K562 (cell line): Measurements from ENCODE around the gene MAML3. TPM values are rescaled to one million over a fixed set of nuclear protein-coding genes. Genes with fewer than 3 reads are reported as not detected.

Source experiments
- ATAC-seq: fragments of 200-7000 bp; cut with Tn5 transposase; 3 replicates; pipeline ENCODE4 v1.9.1; 2020; ENCODE audit warnings: moderate library complexity
- BruUV-seq: library from RNA; stranded (reverse); fragments of 400-500 nt; replicated peaks from 2 replicates; lab custom pipeline; 2021; lab: Mats Ljungman, UMichigan
- CTCF ChIA-PET: fragments of 300-600 bp; formaldehyde crosslinking; extraction: SDS; loops from one replicate; lab custom pipeline; 2021; ENCODE audit warnings: low intra/inter-chr PET ratio; lab: Yijun Ruan, JAX
- POLR2A ChIA-PET: fragments of 300-600, 350-650 bp; sonication (Branson Sonifier 250); formaldehyde crosslinking; extraction: SDS; loops from one replicate; lab custom pipeline; 2021; ENCODE audit warnings: antibody characterized with exemption, inconsistent platforms; lab: Yijun Ruan, JAX
- DNase-seq, 4 experiments: peaks; one replicate each; pipeline versions ENCODE4 v3.0.0 to v3.0.0-alpha.2; 2011 to 2018; ENCODE audit warnings: low spot score in 3 of 4, mixed read lengths in 3 of 4; ENCODE audit errors: extremely low read depth in 1 of 4
- FAIRE-seq: peaks from 2 replicates; lab custom pipeline; 2011; peaks lifted over from hg19 to GRCh38; lab: Jason Lieb, UNC
- H2AFZ ChIP-seq: 2 replicates; pipeline ENCODE4 v1.6.0; 2011; ENCODE audit warnings: low read depth, low read length, control low read depth, inconsistent platforms
- H3K27ac ChIP-seq: fragments of 200-600 bp; 3 replicates; pipeline ENCODE4 v1.8.0; 2011; ENCODE audit warnings: low read depth, mild to moderate bottlenecking, control low read depth, inconsistent platforms, low read length, moderate library complexity, mixed read lengths; ENCODE audit errors: extremely low read depth
- H3K27me3 ChIP-seq, 2 experiments: fragments of 300-600 bp in 1 of 2; 2 replicates in 1 of 2; 3 replicates in 1 of 2; pipeline versions ENCODE4 v1.6.0 to v1.8.0; 2011; ENCODE audit warnings: inconsistent platforms in 2 of 2, low read length in 2 of 2, mild to moderate bottlenecking in 1 of 2, mixed read lengths in 1 of 2, moderate library complexity in 1 of 2; ENCODE audit not compliant: control insufficient read depth in 2 of 2, insufficient read depth in 2 of 2
- H3K36me3 ChIP-seq: fragments of 300-600 bp; 3 replicates; pipeline ENCODE4 v1.8.0; 2011; ENCODE audit warnings: mild to moderate bottlenecking, low read length, inconsistent platforms; ENCODE audit not compliant: control insufficient read depth, insufficient read depth
- H3K4me1 ChIP-seq, 2 experiments: fragments of 200-600 bp in 1 of 2; replicated peaks in 1 of 2; 2 replicates in 1 of 2; 3 replicates in 1 of 2; pipeline versions ENCODE4 v1.5.1 to v1.8.0; 2011; ENCODE audit warnings: inconsistent platforms in 2 of 2, low read length in 2 of 2, mild to moderate bottlenecking in 1 of 2, mixed read lengths in 1 of 2, moderate library complexity in 1 of 2; ENCODE audit not compliant: control insufficient read depth in 2 of 2, insufficient read depth in 2 of 2
- H3K4me2 ChIP-seq: 2 replicates; pipeline ENCODE4 v1.6.1; 2011; ENCODE audit warnings: low read length, control low read depth, inconsistent platforms, mixed read lengths; ENCODE audit not compliant: insufficient read depth
- H3K4me3 ChIP-seq: fragments of 200-600 bp; sonication (generic), shearing (Covaris generic); 2 replicates; pipeline ENCODE4 v1.5.1; 2016; ENCODE audit warnings: control low read depth, inconsistent platforms
- H3K79me2 ChIP-seq: fragments of 200-600 bp; 3 replicates; pipeline ENCODE4 v1.8.0; 2011; ENCODE audit warnings: low read length, inconsistent platforms; ENCODE audit not compliant: control insufficient read depth, insufficient read depth
- H3K9ac ChIP-seq, 2 experiments: 2 replicates each; pipeline versions ENCODE4 v1.6.0 to v1.6.1; 2011; ENCODE audit warnings: low read depth in 2 of 2, low read length in 2 of 2, control low read depth in 1 of 2, inconsistent platforms in 1 of 2, mild to moderate bottlenecking in 1 of 2, mixed read lengths in 1 of 2; ENCODE audit not compliant: insufficient read depth in 1 of 2
- H3K9me1 ChIP-seq: one replicate; pipeline ENCODE4 v1.6.0; 2011; ENCODE audit warnings: inconsistent platforms, mild to moderate bottlenecking, low read length, moderate library complexity; ENCODE audit not compliant: control insufficient read depth, insufficient read depth
- H3K9me3 ChIP-seq: replicated peaks from 2 replicates; pipeline ENCODE4 v1.5.1; 2011; ENCODE audit warnings: low read depth, low read length, inconsistent platforms; ENCODE audit not compliant: control insufficient read depth, insufficient read depth
- H4K20me1 ChIP-seq: replicated peaks from 2 replicates; pipeline ENCODE4 v1.6.1; 2011; ENCODE audit warnings: low read length, inconsistent platforms, mixed read lengths; ENCODE audit not compliant: control insufficient read depth, insufficient read depth
- COPS2 ChIP-seq: fragments of 450-650 bp; conservative IDR thresholded peaks from 2 replicates; pipeline ENCODE4 v1.6.1; 2016; ENCODE audit warnings: mild to moderate bottlenecking, moderate library complexity
- CTCFL ChIP-seq: IDR thresholded peaks from 2 replicates; pipeline ENCODE4 v1.6.1; 2011; ENCODE audit warnings: borderline replicate concordance, low read depth, mild to moderate bottlenecking, moderate library complexity, low read length; ENCODE audit not compliant: insufficient read depth, poor library complexity, severe bottlenecking
- FOXA3 ChIP-seq, 2 experiments: fragments of 450-650 bp in 1 of 2; sonication (generic) in 1 of 2; formaldehyde crosslinking; IDR thresholded peaks in 1 of 2; conservative IDR thresholded peaks in 1 of 2; 2 replicates each; pipeline versions ENCODE4 v1.4.0 to v1.8.0; 2020 to 2022; ENCODE audit warnings: mild to moderate bottlenecking in 2 of 2, missing genetic modification reagents in 1 of 2
- IRF1 ChIP-seq: sonication (generic); formaldehyde crosslinking; IDR thresholded peaks from 2 replicates; pipeline ENCODE4 v1.8.0; 2022; ENCODE audit warnings: missing genetic modification reagents, mild to moderate bottlenecking, borderline replicate concordance
- KDM5B ChIP-seq: fragments of 200-600 bp; sonication (generic); IDR thresholded peaks from 2 replicates; pipeline ENCODE4 v1.6.1; 2012; ENCODE audit warnings: low read depth, mild to moderate bottlenecking, moderate library complexity, low read length, control low read depth, inconsistent platforms; ENCODE audit not compliant: insufficient replicate concordance
- PYGO2 ChIP-seq: fragments of 450-650 bp; IDR thresholded peaks from 2 replicates; pipeline ENCODE4 v1.6.1; 2016; ENCODE audit warnings: mild to moderate bottlenecking, missing genetic modification characterization, moderate library complexity, missing compliant biosample characterization
- ZBTB40 ChIP-seq, 2 experiments: fragments of 450-650 bp in 1 of 2; sonication (generic) in 1 of 2; formaldehyde crosslinking in 1 of 2; IDR thresholded peaks; 2 replicates each; pipeline versions ENCODE4 v1.7.1 to v1.9.0; 2016 to 2022; ENCODE audit warnings: inconsistent platforms in 1 of 2, mild to moderate bottlenecking in 1 of 2, missing genetic modification reagents in 1 of 2
- ZKSCAN8 ChIP-seq: fragments of 200-800 bp; sonication (Bioruptor generic); IDR thresholded peaks from 2 replicates; pipeline ENCODE4 v1.6.1; 2016; ENCODE audit warnings: missing genetic modification characterization, missing compliant biosample characterization
- WGBS: fragments of 100-300 bp; shearing (Covaris generic); methylation state at CpG from one replicate; pipeline ENCODE4 v1.1.6; 2016; ENCODE audit warnings: low coverage, mixed read lengths; ENCODE audit not compliant: insufficient coverage; ENCODE audit errors: missing lambda C conversion rate; 5-methylcytosine and 5-hydroxymethylcytosine counted together
- in situ Hi-C: fragments of 300-500 bp; cut with MboI; formaldehyde crosslinking; loops from 4 replicates; pipeline ENCODE4 v1.15.0; 2018; ENCODE audit warnings: inconsistent platforms, mixed read lengths
- intact Hi-C: fragments of 100-400 bp; cut with micrococcal nuclease; formaldehyde crosslinking; loops from 2 replicates; pipeline ENCODE4 v1.14.2; 2022
- polyA plus RNA-seq, 8 experiments: library from polyadenylated mRNA; depleted of rRNA in 4 of 8; stranded (reverse) in 5 of 8; unstranded in 3 of 8; fragments of >200 nt; fragmentation: Nextera tagmentation in 2 of 8; fragmentation: Illumina TruSeq in 1 of 8; extraction: Ambion mirVana in 2 of 8; extraction: Trizol in 1 of 8; gene quantifications; 2 replicates each; pipeline versions ENCODE4 v1.2.1 to v1.2.3, GENCODE V29; 2011 to 2014; ENCODE audit warnings: inconsistent platforms in 1 of 8, missing spikeins in 1 of 8
- total RNA-seq, 7 experiments: library from RNA; depleted of rRNA in 6 of 7; stranded (reverse); fragments of >200 nt in 6 of 7; fragmentation: Illumina TruSeq in 2 of 7; extraction: Trizol in 2 of 7; gene quantifications; 2 replicates each; pipeline versions ENCODE4 v1.2.1 to v1.2.3, GENCODE V29; 2011 to 2021; ENCODE audit warnings: low replicate concordance in 1 of 7

MAML3 gene
- total and polyA plus RNA-seq, 9 of the 15 experiments (the other 6 are each of a cell fraction or from before 2014, with no cell fraction given): 0.01 to 0.55 (median 0.25) TPM

GRCh38 chr4:139768366-139768765 is 385.6 kb downstream of the MAML3 start:
- in situ Hi-C loops (no loop called here), intact Hi-C loops (no loop called here)
- Histone ChIP-seq H3K4me3 (no peak overlapping the region), H2AFZ (no peak overlapping the region), H3K4me2 (no peak overlapping the region), H3K36me3 (no peaks in the 10 kb centered on the region), H3K9ac (no peak overlapping the region), H4K20me1 (no peaks in the 10 kb centered on the region), H3K4me1 (no peaks in the 10 kb centered on the region), H3K27me3 (peaks cover 14 to 21% of the 10 kb centered on the region in 2 experiments), H3K9me1 (no peaks in the 10 kb centered on the region), H3K79me2 (no peaks in the 10 kb centered on the region), H3K9me3 (no peaks in the 10 kb centered on the region), H3K27ac (no peak overlapping the region)
- FAIRE-seq (no peak), DNase-seq (no peak), ATAC-seq (no peak)
- TF ChIP-seq PYGO2: no peak
- no peak for TF ChIP-seq FOXA3 (CRISPR knock-in tag; conservative IDR thresholded peaks at IDR 0.05 in 1 of 2, IDR thresholded peaks at IDR 0.05 in 1 of 2)
- no peak for TF ChIP-seq COPS2
- no peak for TF ChIP-seq IRF1
- TF ChIP-seq ZKSCAN8 (CRISPR knock-in tag): no peak
- no peak for TF ChIP-seq CTCFL
- TF ChIP-seq KDM5B: no peak
- no peak for TF ChIP-seq ZBTB40 (IDR thresholded peaks at IDR 0.05)
- no peak for TF ChIP-seq ZBTB40 (CRISPR knock-in tag; IDR thresholded peaks at IDR 0.05)
- CTCF ChIA-PET: no interaction called here
- no TSS peak for BruUV-seq
- WGBS: 0% methylated on average over 1 of the region's 1 CpG
- POLR2A ChIA-PET: no interaction called here
